Kidney (tissue), 14 donors: ENCODE measurements around the gene FBLN1. TPM values are rescaled to one million over a fixed set of nuclear protein-coding genes. Genes with fewer than 3 reads are reported as not detected.

ENCODE experiments used
- DNase-seq, 5 donors: peaks; one replicate each; pipeline ENCODE4 v3.0.0-alpha.2; 2013 to 2020
- FAIRE-seq: peaks from 2 replicates; lab custom pipeline; 2012; peaks lifted over from hg19 to GRCh38; lab: Jason Lieb, UNC
- H3K27ac ChIP-seq, 2 donors: one replicate each; pipeline ENCODE4 v1.7.0; 2013; ENCODE audit warnings: low read depth in 2 of 2, low read length in 2 of 2, inconsistent platforms in 1 of 2
- H3K27me3 ChIP-seq: one replicate; pipeline ENCODE4 v1.7.1; 2013; ENCODE audit warnings: low read length, inconsistent platforms; ENCODE audit not compliant: control insufficient read depth, insufficient read depth
- H3K36me3 ChIP-seq, 3 donors: one replicate each; pipeline versions ENCODE4 v1.7.0 to v1.7.1; 2013; ENCODE audit warnings: low read length in 3 of 3, control low read depth in 1 of 3, inconsistent platforms in 1 of 3; ENCODE audit not compliant: insufficient read depth in 3 of 3, control insufficient read depth in 2 of 3
- H3K4me1 ChIP-seq, 3 donors: one replicate each; pipeline versions ENCODE4 v1.7.0 to v1.7.1; 2013; ENCODE audit warnings: low read length in 3 of 3, inconsistent platforms in 1 of 3, low read depth in 1 of 3; ENCODE audit not compliant: control insufficient read depth in 2 of 3, insufficient read depth in 2 of 3
- H3K4me3 ChIP-seq, 3 donors: one replicate each; pipeline versions ENCODE4 v1.7.0 to v1.8.1; 2013; ENCODE audit warnings: low read length in 3 of 3, control low read depth in 1 of 3, inconsistent platforms in 1 of 3
- H3K9ac ChIP-seq, 3 donors: one replicate each; pipeline versions ENCODE4 v1.7.0 to v1.7.1; 2013; ENCODE audit warnings: low read length in 3 of 3, control low read depth in 1 of 3, inconsistent platforms in 1 of 3
- H3K9me3 ChIP-seq, 3 donors: one replicate each; pipeline versions ENCODE4 v1.7.0 to v1.7.1; 2013; ENCODE audit warnings: low read length in 3 of 3, control low read depth in 1 of 3, inconsistent platforms in 1 of 3; ENCODE audit not compliant: control insufficient read depth in 2 of 3, insufficient read depth in 1 of 3
- CTCF ChIP-seq: IDR thresholded peaks from 3 replicates; pipeline ENCODE4 v1.5.1; 2012; ENCODE audit warnings: mild to moderate bottlenecking, moderate library complexity, borderline replicate concordance; ENCODE audit not compliant: insufficient read depth; ENCODE audit errors: extremely low read depth
- intact Hi-C: fragments of 100-400 bp; cut with DNase I; formaldehyde crosslinking; loops from one replicate; pipeline ENCODE4 v1.11.1; 2022
- polyA plus RNA-seq: library from polyadenylated mRNA; stranded (reverse); fragments of 350-450 nt; fragmentation: Illumina TruSeq; extraction: RNeasy Lipid Tissue Mini Kit (QIAGEN cat#74804); gene quantifications from one replicate; pipeline ENCODE4 v1.2.3, GENCODE V29; 2014; ENCODE audit warnings: low read depth, low replicate concordance; ENCODE audit not compliant: insufficient read depth
- total RNA-seq: library from RNA; stranded (reverse); fragmentation: NEBNext Ultra II Directional; extraction: Animal tissue kit (Norgen Biotek cat#: 25700); gene quantifications from one replicate; pipeline ENCODE4 v1.2.1, GENCODE V29; 2021
- donor health status: control.
- donor health status: control.
- donor health status: control.
- donor health status: control.
- donor health status: control.
- donor health status: DM: yes; HTN: yes; CAD: no.
- donor health status: Normal renal cell carcinoma (clear cell type).

Gene FBLN1
- total and polyA plus RNA-seq, 2 donors from 2014 or later = 23.3 to 105 TPM

GRCh38 chr22:45547731-45548130 lies 45.0 kb downstream of the FBLN1 start:
- intact Hi-C loops = no loop called here
- Histone ChIP-seq H3K4me1 (peaks cover 0 to 5% (median 3%) of the 10 kb centered on the region in 3 donors), H3K9me3 (no peaks in the 10 kb centered on the region), H3K27ac (no peak overlapping the region), H3K27me3 (no peaks in the 10 kb centered on the region), H3K4me3 (no peak overlapping the region), H3K9ac (no peak overlapping the region), H3K36me3 (no peaks in the 10 kb centered on the region)
- no peak for TF ChIP-seq CTCF
- FAIRE-seq = no peak
- DNase-seq = no peak

- TF ChIP-seq CTCF = no peak
- peaks cover 0 to 5% (median 3%) of the 10 kb centered on the region in 3 donors for H3K4me1 ChIP-seq
- no peaks in the 10 kb centered on the region for H3K9me3 ChIP-seq
- H3K9ac ChIP-seq = no peak overlapping the region
- intact Hi-C loops = no loop called here
- DNase-seq (peak in 1 of 5 donors; percentile 71), FAIRE-seq (no peak)
- no peak overlapping the region for H3K27ac ChIP-seq
- H3K27me3 ChIP-seq = no peaks in the 10 kb centered on the region
- H3K4me3 ChIP-seq = no peak overlapping the region
- no peaks in the 10 kb centered on the region for H3K36me3 ChIP-seq
These were observed 45.7 kb downstream of the FBLN1 start for GRCh38 chr22:45548247-45548840.

- Histone ChIP-seq H3K9me3 (no peaks in the 10 kb centered on the region), H3K4me3 (no peak overlapping the region), H3K4me1 (peaks cover 0 to 9% (median 3%) of the 10 kb centered on the region in 3 donors), H3K9ac (no peak overlapping the region), H3K27ac (no peak overlapping the region), H3K27me3 (no peaks in the 10 kb centered on the region), H3K36me3 (no peaks in the 10 kb centered on the region)
- DNase-seq (peak in 1 of 5 donors; percentile 49), FAIRE-seq (no peak)
- intact Hi-C loops = no loop called here
- TF ChIP-seq CTCF = no peak
These were observed 46.5 kb downstream of the FBLN1 start for GRCh38 chr22:45548991-45549761.
